AG04449 (cell line): ENCODE measurements around the gene PDE11A.

ENCODE experiments used
- CTCF ChIA-PET: fragments of 350-600 bp; formaldehyde crosslinking; extraction: SDS; loops from one replicate; lab custom pipeline; 2021; ENCODE audit warnings: antibody characterized with exemption; lab: Yijun Ruan, JAX
- POLR2A ChIA-PET: fragments of 400-600, 350-600 bp; formaldehyde crosslinking; extraction: SDS; loops from one replicate; lab custom pipeline; 2020; ENCODE audit warnings: antibody characterized with exemption, inconsistent platforms; lab: Yijun Ruan, JAX
- DNase-seq: peaks from one replicate; pipeline ENCODE4 v3.0.0-alpha.2; 2010; ENCODE audit warnings: low read depth, low spot score
- H3K4me3 ChIP-seq: 2 replicates; pipeline ENCODE4 v1.5.1; 2011; ENCODE audit warnings: low read depth, mild to moderate bottlenecking, control low read depth, low read length
- CTCF ChIP-seq: IDR thresholded peaks from one replicate; pipeline ENCODE4 v1.5.1; 2011; ENCODE audit warnings: mild to moderate bottlenecking, moderate library complexity, low read length, control low read depth, inconsistent platforms; ENCODE audit not compliant: insufficient read depth; ENCODE audit errors: missing control alignments

Gene PDE11A

GRCh38 chr2:177589186-177589585, 483.4 kb downstream of the PDE11A start:
- H3K4me3 ChIP-seq, result no peak overlapping the region
- no peak for TF ChIP-seq CTCF
- ChIA-PET CTCF (interaction anchor here (4.6 kb wide), 1 partner anchor 15 kb away, joined by 18 read pairs; no protein-coding TSS in a partner anchor), POLR2A (no interaction called here)
- no peak for DNase-seq

GRCh38 chr2:177588671-177589070, 483.9 kb downstream of the PDE11A start:
- POLR2A ChIA-PET, result no interaction called here
- DNase-seq, result no peak
- no peak overlapping the region for H3K4me3 ChIP-seq
- CTCF ChIA-PET, result interaction anchor here (4.6 kb wide), 1 partner anchor 16 kb away, joined by 18 read pairs; no protein-coding TSS in a partner anchor
- no peak for TF ChIP-seq CTCF

GRCh38 chr2:177587371-177587770, 485.2 kb downstream of the PDE11A start:
- POLR2A ChIA-PET, result no interaction called here
- no peak overlapping the region for H3K4me3 ChIP-seq
- TF ChIP-seq CTCF, result no peak
- CTCF ChIA-PET, result interaction anchor here (0.9 to 4.6 kb wide), 2 partner anchors 17 kb away, joined by 4 to 18 read pairs; no protein-coding TSS in a partner anchor
- DNase-seq, result no peak

- DNase-seq, result no peak
- CTCF ChIA-PET, result interaction anchor here (0.9 to 1.0 kb wide), 2 partner anchors 18 to 437 kb away, joined by 3 to 4 read pairs; no protein-coding TSS in a partner anchor
- POLR2A ChIA-PET, result no interaction called here
- no peak for TF ChIP-seq CTCF
- no peak overlapping the region for H3K4me3 ChIP-seq
Measured at GRCh38 chr2:177586154-177586553, 486.4 kb downstream of the PDE11A start.

GRCh38 chr2:177585234-177585863, 487.2 kb downstream of the PDE11A start:
- DNase-seq, result no peak
- ChIA-PET POLR2A (no interaction called here), CTCF (interaction anchor here (1.0 kb wide), 2 partner anchors 19 to 436 kb away, joined by 3 to 4 read pairs; no protein-coding TSS in a partner anchor)
- TF ChIP-seq CTCF, result no peak
- H3K4me3 ChIP-seq, result no peak overlapping the region

- ChIA-PET CTCF (interaction anchor here (1.3 kb wide), 1 partner anchor 20 kb away, joined by 3 read pairs; no protein-coding TSS in a partner anchor), POLR2A (no interaction called here)
- H3K4me3 ChIP-seq, result no peak overlapping the region
- no peak for TF ChIP-seq CTCF
- DNase-seq, result no peak
Measured at GRCh38 chr2:177584030-177584692, 488.4 kb downstream of the PDE11A start.
